ENCODE results near the gene GABRG3. TPM values are rescaled to one million over a fixed set of nuclear protein-coding genes. Genes with fewer than 3 reads are reported as not detected.

GABRG3 gene
- total and polyA plus RNA-seq, 12 donors, result not detected

GRCh38 chr15:27119695-27120266 is 148.8 kb downstream of the GABRG3 start:
- Histone ChIP-seq H3K36me3 (no peaks in the 10 kb centered on the region), H3K27ac (no peak overlapping the region), H3K27me3 (no peaks in the 10 kb centered on the region), H3K4me3 (no peak overlapping the region), H3K4me1 (no peaks in the 10 kb centered on the region), H3K9me3 (peaks cover 0 to 11% (median 0%) of the 10 kb centered on the region in 11 donors)
- DNase-seq (no peak), ATAC-seq (no peak)
- 47 to 55% methylated on average over 5 of the region's 5 CpGs for WGBS, 2 donors
- no peak for TF ChIP-seq CTCF (IDR thresholded peaks at IDR 0.05)
- intact Hi-C loops (cut with DNase I), result loop anchor here in 1 of 10 donors (10.0 kb wide), 1 partner anchor 55 kb away; no protein-coding TSS in a partner anchor

GRCh38 chr15:27121672-27122071 is 150.7 kb downstream of the GABRG3 start:
- WGBS, 2 donors, result 87 to 90% methylated on average over 2 of the region's 2 CpGs
- Histone ChIP-seq H3K4me1 (no peaks in the 10 kb centered on the region), H3K4me3 (no peak overlapping the region), H3K27me3 (no peaks in the 10 kb centered on the region), H3K27ac (no peak overlapping the region), H3K9me3 (peaks cover 0 to 14% (median 0%) of the 10 kb centered on the region in 11 donors), H3K36me3 (no peaks in the 10 kb centered on the region)
- ATAC-seq (no peak), DNase-seq (no peak)
- no peak for TF ChIP-seq CTCF (IDR thresholded peaks at IDR 0.05)
- intact Hi-C loops (cut with DNase I), result no loop called here

- H3K9me3 ChIP-seq, result peaks cover 0 to 16% (median 0%) of the 10 kb centered on the region in 11 donors
- ATAC-seq (no peak), DNase-seq (no peak)
- no peak overlapping the region for H3K4me3 ChIP-seq
- no peak for TF ChIP-seq CTCF (IDR thresholded peaks at IDR 0.05)
- WGBS, 2 donors, result 87% methylated on average over 6 of the region's 6 CpGs
- intact Hi-C loops (cut with DNase I), result no loop called here
- H3K36me3 ChIP-seq, result no peaks in the 10 kb centered on the region
- no peaks in the 10 kb centered on the region for H3K4me1 ChIP-seq
- H3K27ac ChIP-seq, result no peak overlapping the region
- no peaks in the 10 kb centered on the region for H3K27me3 ChIP-seq
Observed at GRCh38 chr15:27123291-27123690, 152.3 kb downstream of the GABRG3 start.

DNA sequence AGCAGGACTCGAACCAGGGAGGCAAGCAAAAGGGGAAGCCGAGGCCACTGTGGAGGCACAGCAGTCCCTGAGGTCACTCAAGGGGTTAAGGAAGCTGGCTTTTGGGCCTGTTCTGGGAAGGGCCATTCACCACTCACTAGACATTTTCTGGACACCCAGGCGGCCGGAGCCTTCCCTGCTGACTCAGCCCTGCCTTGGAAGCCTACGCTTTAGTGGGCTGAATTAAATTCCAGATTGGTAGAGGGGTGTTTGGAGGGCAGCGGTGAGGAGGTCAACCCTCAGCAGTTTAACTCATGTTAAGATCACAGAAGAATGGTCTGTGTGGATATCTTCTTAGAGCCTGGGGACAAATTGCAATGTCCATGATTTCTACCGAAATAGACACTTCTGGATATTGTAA is 152.8 kb downstream of the GABRG3 start:
- DNase-seq (no peak), ATAC-seq (no peak)
- peaks cover 0 to 16% (median 0%) of the 10 kb centered on the region in 11 donors for H3K9me3 ChIP-seq
- no peak overlapping the region for H3K4me3 ChIP-seq
- no peaks in the 10 kb centered on the region for H3K4me1 ChIP-seq
- H3K36me3 ChIP-seq, result no peaks in the 10 kb centered on the region
- 81 to 82% methylated on average over 7 of the region's 7 CpGs for WGBS, 2 donors
- TF ChIP-seq CTCF (IDR thresholded peaks at IDR 0.05), result no peak
- no peaks in the 10 kb centered on the region for H3K27me3 ChIP-seq
- H3K27ac ChIP-seq, result no peak overlapping the region
- intact Hi-C loops (cut with DNase I), result no loop called here
